Measurements from ENCODE around the gene LAMA2. TPM values are rescaled to one million over a fixed set of nuclear protein-coding genes. Genes with fewer than 3 reads are reported as not detected.

The LAMA2 gene
- polyA plus RNA-seq, 3 donors: 33.6 to 44.4 (median 39.6) TPM

GRCh38 chr6:129544892-129545612 lies 662.1 kb downstream of the LAMA2 start:
- no peak for DNase-seq (ENCODE audit: extremely low read depth in 1 of 11, low read depth in 9 of 11, low spot score in 4 of 11)

GRCh38 chr6:129546702-129547101 lies 663.8 kb downstream of the LAMA2 start:
- no peak for DNase-seq (ENCODE audit: extremely low read depth in 1 of 11, low read depth in 9 of 11, low spot score in 4 of 11)

GRCh38 chr6:129551486-129551885 lies 668.5 kb downstream of the LAMA2 start:
- no peak for DNase-seq (ENCODE audit: extremely low read depth in 1 of 11, low read depth in 9 of 11, low spot score in 4 of 11)

GRCh38 chr6:129552413-129552812 lies 669.5 kb downstream of the LAMA2 start:
- DNase-seq (ENCODE audit: extremely low read depth in 1 of 11, low read depth in 9 of 11, low spot score in 4 of 11): no peak

GRCh38 chr6:129555206-129555832 lies 672.4 kb downstream of the LAMA2 start:
- DNase-seq (ENCODE audit: extremely low read depth in 1 of 11, low read depth in 9 of 11, low spot score in 4 of 11): no peak

GRCh38 chr6:129558248-129558647 lies 675.3 kb downstream of the LAMA2 start:
- no peak for DNase-seq (ENCODE audit: extremely low read depth in 1 of 11, low read depth in 9 of 11, low spot score in 4 of 11)

GRCh38 chr6:129565366-129565765 lies 682.4 kb downstream of the LAMA2 start:
- no peak for DNase-seq (ENCODE audit: extremely low read depth in 1 of 11, low read depth in 9 of 11, low spot score in 4 of 11)

GRCh38 chr6:129565811-129566210 lies 682.9 kb downstream of the LAMA2 start:
- DNase-seq (ENCODE audit: extremely low read depth in 1 of 11, low read depth in 9 of 11, low spot score in 4 of 11): no peak
